ENCODE measurements around the gene DCXR.

DNA sequence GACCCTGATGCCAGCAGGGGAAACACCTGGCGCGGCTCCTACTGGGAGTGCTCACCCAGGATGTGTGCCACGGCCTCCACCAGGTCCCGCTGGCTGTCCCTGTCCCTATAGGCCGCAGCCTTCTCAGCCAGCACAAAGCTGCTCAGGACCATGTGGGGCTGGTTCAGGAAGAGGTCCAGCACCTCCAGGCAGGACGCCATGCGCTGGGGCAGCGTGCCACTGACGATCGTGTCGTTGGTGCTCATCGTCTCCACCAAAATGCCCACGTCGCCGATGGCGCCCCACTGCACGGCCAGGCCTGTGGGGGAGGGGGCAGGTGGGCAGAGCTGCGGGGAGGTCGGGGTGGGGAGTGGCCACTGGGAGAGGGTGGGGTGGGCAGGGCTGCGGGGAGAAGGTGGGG lies 44.0 kb upstream of the DCXR start:
- TF ChIP-seq, protein P1, sequence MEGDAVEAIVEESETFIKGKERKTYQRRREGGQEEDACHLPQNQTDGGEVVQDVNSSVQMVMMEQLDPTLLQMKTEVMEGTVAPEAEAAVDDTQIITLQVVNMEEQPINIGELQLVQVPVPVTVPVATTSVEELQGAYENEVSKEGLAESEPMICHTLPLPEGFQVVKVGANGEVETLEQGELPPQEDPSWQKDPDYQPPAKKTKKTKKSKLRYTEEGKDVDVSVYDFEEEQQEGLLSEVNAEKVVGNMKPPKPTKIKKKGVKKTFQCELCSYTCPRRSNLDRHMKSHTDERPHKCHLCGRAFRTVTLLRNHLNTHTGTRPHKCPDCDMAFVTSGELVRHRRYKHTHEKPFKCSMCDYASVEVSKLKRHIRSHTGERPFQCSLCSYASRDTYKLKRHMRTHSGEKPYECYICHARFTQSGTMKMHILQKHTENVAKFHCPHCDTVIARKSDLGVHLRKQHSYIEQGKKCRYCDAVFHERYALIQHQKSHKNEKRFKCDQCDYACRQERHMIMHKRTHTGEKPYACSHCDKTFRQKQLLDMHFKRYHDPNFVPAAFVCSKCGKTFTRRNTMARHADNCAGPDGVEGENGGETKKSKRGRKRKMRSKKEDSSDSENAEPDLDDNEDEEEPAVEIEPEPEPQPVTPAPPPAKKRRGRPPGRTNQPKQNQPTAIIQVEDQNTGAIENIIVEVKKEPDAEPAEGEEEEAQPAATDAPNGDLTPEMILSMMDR (IDR thresholded peaks at IDR 0.05 in 4 of 5, conservative IDR thresholded peaks at IDR 0.05 in 1 of 5), result no peak
- TF ChIP-seq POLR2A (IDR thresholded peaks at IDR 0.05), result no peak

Data from gastrocnemius medialis (tissue), 4 donors.